LHCN-M2 (cell line): ENCODE data around the gene ELAC2. TPM values are rescaled to one million over a fixed set of nuclear protein-coding genes. Genes with fewer than 3 reads are reported as not detected.

ENCODE experiments used
- DNase-seq: peaks from one replicate; pipeline ENCODE4 v3.0.0-alpha.2; 2012; ENCODE audit warnings: low read depth
- total RNA-seq: library from RNA; depleted of rRNA; stranded (reverse); fragments of >200 nt; gene quantifications from 2 replicates; pipeline ENCODE4 v1.2.3, GENCODE V29; 2014; rRNA removed

The ELAC2 gene
- total RNA-seq, 1 experiment from 2014 or later, result 82.8 TPM

DNA sequence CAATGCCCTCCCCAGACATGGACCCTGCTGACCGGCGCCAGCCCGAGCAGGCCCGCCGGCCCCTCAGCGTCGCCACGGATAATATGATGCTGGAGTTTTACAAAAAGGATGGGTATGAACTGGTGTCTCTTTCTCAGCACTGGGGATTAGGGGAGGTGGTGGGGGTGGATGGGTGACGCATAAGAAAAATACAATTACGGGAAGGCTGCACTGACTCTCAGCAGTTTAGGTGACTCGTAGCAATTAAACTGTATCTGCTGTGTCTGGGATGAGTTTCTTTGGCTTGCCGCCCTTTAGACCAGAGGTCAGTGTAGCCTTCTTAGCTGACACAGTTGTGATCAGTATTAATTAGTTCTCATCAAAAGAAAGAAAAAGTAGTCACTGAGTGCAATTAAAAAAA, 59.0 kb downstream of the ELAC2 start:
- DNase-seq, result peak; percentile 30

DNA sequence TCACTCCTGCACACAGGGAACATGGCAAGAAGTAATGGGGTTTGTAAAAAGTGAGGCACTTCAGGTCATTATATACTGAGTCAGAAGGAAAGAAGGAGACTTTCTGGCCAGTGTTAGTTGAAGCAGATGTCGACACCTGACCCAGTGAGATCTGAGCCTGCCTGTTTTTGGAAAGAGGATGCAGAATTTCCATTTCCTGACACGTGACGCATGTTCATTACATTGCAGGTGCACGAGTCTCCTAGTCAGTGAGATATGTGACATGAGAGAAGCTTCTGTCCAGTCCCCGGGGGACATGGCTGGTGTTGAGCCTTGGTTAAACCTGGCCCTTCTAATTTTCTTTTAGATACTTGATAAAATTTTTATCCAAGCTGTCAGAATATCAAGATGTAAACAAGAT, 62.3 kb downstream of the ELAC2 start:
- no peak for DNase-seq

GRCh38 chr17:12953156-12953555, 64.7 kb downstream of the ELAC2 start:
- DNase-seq, result no peak

GRCh38 chr17:12952012-12952411, 65.8 kb downstream of the ELAC2 start:
- DNase-seq, result no peak

DNA sequence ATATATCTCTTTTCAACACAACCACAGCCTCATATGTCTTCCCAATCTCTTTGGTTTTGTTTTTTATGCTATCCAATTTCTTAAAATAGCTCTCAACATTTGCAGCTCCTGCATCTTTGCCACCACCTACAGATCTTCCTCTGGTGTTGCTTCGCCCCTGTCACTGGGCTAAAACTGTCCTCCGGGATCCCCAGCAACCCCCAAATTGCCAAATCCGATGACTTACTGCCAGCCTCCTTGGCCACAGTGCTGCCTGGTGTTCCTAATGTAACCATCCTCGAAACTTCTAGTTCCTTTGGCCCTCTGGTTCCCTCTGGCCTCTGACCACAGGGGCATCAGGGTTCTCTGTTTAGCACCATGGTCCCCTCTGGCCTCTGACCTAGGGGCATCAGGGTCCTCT, 70.8 kb downstream of the ELAC2 start:
- no peak for DNase-seq

Other genes with a start within 250 kb of the ELAC2 start
- 0.06 and 0.13 TPM in 2 replicates for gene ARHGAP44, start 228.5 kb downstream of the ELAC2 start, total RNA-seq